Stomach (tissue), 4 donors: ENCODE results near the gene TSPAN33.

Source experiments
- CTCF ChIP-seq, 7 experiments: fragments of 450-650 bp in 4 of 7; fragments of 200-600 bp in 3 of 7; sonication (generic) in 3 of 7; IDR thresholded peaks; one replicate each; pipeline ENCODE4 v1.5.1; 2016 to 2019; ENCODE audit warnings: antibody characterized with exemption in 7 of 7, control low read depth in 2 of 7, mild to moderate bottlenecking in 1 of 7
- EP300 ChIP-seq: sonication (generic); formaldehyde crosslinking; IDR thresholded peaks from one replicate; pipeline ENCODE4 v1.6.1; 2017; ENCODE audit warnings: antibody characterized with exemption
- POLR2A ChIP-seq, 4 donors: fragments of 450-650 bp; IDR thresholded peaks; one replicate each; pipeline ENCODE4 v1.6.1; 2016; ENCODE audit warnings: antibody characterized with exemption in 4 of 4, control low read depth in 2 of 4, mild to moderate bottlenecking in 1 of 4, moderate library complexity in 1 of 4

GRCh38 chr7:129150199-129150996 is 5.9 kb downstream of the TSPAN33 start:
- TF ChIP-seq CTCF (IDR thresholded peaks at IDR 0.05) (no peak), POLR2A (IDR thresholded peaks at IDR 0.05) (no peak), EP300 (no peak)
